H9 (cell line): Measurements from ENCODE around the gene EXOC2. TPM values are rescaled to one million over a fixed set of nuclear protein-coding genes. Genes with fewer than 3 reads are reported as not detected.

Experiments used
- DNase-seq: peaks from one replicate; pipeline ENCODE4 v3.0.0-alpha.2; 2017
- H2AFZ ChIP-seq: one replicate; pipeline ENCODE4 v1.6.1; 2013; ENCODE audit warnings: mild to moderate bottlenecking, low read length, control low read depth, moderate library complexity
- H2AK5ac ChIP-seq: 2 replicates; pipeline ENCODE4 v1.6.1; 2013; ENCODE audit warnings: low read length, control low read depth, mixed read lengths; ENCODE audit not compliant: insufficient read length
- H2BK120ac ChIP-seq: one replicate; pipeline ENCODE4 v1.6.1; 2013; ENCODE audit warnings: low read depth, mild to moderate bottlenecking, low read length, control low read depth, inconsistent platforms; ENCODE audit not compliant: poor library complexity, severe bottlenecking
- H2BK12ac ChIP-seq: 2 replicates; pipeline ENCODE4 v1.6.1; 2013; ENCODE audit warnings: low read length, control low read depth, mixed read lengths, low read depth; ENCODE audit not compliant: insufficient read length
- H2BK15ac ChIP-seq: 2 replicates; pipeline ENCODE4 v1.6.1; 2013; ENCODE audit warnings: low read depth, low read length, control low read depth
- H2BK20ac ChIP-seq: one replicate; pipeline ENCODE4 v1.6.1; 2013; ENCODE audit warnings: low read depth, mild to moderate bottlenecking, low read length, control low read depth, inconsistent platforms; ENCODE audit not compliant: poor library complexity, severe bottlenecking
- H2BK5ac ChIP-seq: 2 replicates; pipeline ENCODE4 v1.6.1; 2013; ENCODE audit warnings: low read length, control low read depth, mixed read lengths; ENCODE audit not compliant: insufficient read length
- H3K14ac ChIP-seq: 2 replicates; pipeline ENCODE4 v1.6.1; 2013; ENCODE audit warnings: low read length, control low read depth; ENCODE audit not compliant: insufficient read depth
- H3K18ac ChIP-seq: 2 replicates; pipeline ENCODE4 v1.6.1; 2013; ENCODE audit warnings: low read depth, mild to moderate bottlenecking, mixed read lengths, low read length, control low read depth; ENCODE audit not compliant: insufficient read length
- H3K23ac ChIP-seq: 2 replicates; pipeline ENCODE4 v1.6.1; 2013; ENCODE audit warnings: low read length, control low read depth, mixed read lengths, low read depth; ENCODE audit not compliant: insufficient read length
- H3K23me2 ChIP-seq: 2 replicates; pipeline ENCODE4 v1.6.1; 2013; ENCODE audit warnings: low read depth, mild to moderate bottlenecking, mixed read lengths, low read length, control low read depth; ENCODE audit not compliant: insufficient read length, poor library complexity, severe bottlenecking
- H3K27ac ChIP-seq: 2 replicates; pipeline ENCODE4 v1.5.1; 2013; ENCODE audit warnings: low read length, control low read depth, mixed read lengths, low read depth; ENCODE audit not compliant: insufficient read length
- H3K27me3 ChIP-seq: 2 replicates; pipeline ENCODE4 v1.6.1; 2013; ENCODE audit warnings: low read length, control low read depth, inconsistent platforms; ENCODE audit not compliant: insufficient read depth
- H3K4ac ChIP-seq: 2 replicates; pipeline ENCODE4 v1.6.1; 2013; ENCODE audit warnings: low read depth, mild to moderate bottlenecking, control low read depth, inconsistent platforms, low read length, moderate library complexity
- H3K4me1 ChIP-seq: 2 replicates; pipeline ENCODE4 v1.6.1; 2013; ENCODE audit warnings: low read length, control low read depth, inconsistent platforms; ENCODE audit not compliant: insufficient read depth
- H3K4me2 ChIP-seq: 2 replicates; pipeline ENCODE4 v1.6.1; 2013; ENCODE audit warnings: low read length, control low read depth, mixed read lengths; ENCODE audit not compliant: insufficient read length, insufficient read depth
- H3K56ac ChIP-seq: 2 replicates; pipeline ENCODE4 v1.6.1; 2013; ENCODE audit warnings: low read depth, mild to moderate bottlenecking, mixed read lengths, low read length, control low read depth; ENCODE audit not compliant: insufficient read length
- H3K79me1 ChIP-seq: 2 replicates; pipeline ENCODE4 v1.6.1; 2013; ENCODE audit warnings: low read depth, mild to moderate bottlenecking, moderate library complexity, low read length, control low read depth, inconsistent platforms; ENCODE audit not compliant: insufficient read depth, poor library complexity, severe bottlenecking
- H3K79me2 ChIP-seq: 2 replicates; pipeline ENCODE4 v1.6.1; 2013; ENCODE audit warnings: low read length, control low read depth, inconsistent platforms; ENCODE audit not compliant: insufficient read depth
- H3K9ac ChIP-seq: 2 replicates; pipeline ENCODE4 v1.6.1; 2013; ENCODE audit warnings: low read length, control low read depth, mixed read lengths; ENCODE audit not compliant: insufficient read length; ENCODE audit errors: extremely low read depth
- H3K9me3 ChIP-seq: one replicate; pipeline ENCODE4 v1.6.1; 2013; ENCODE audit warnings: low read depth, low read length, inconsistent platforms; ENCODE audit not compliant: control insufficient read depth
- H3T11ph ChIP-seq: one replicate; pipeline ENCODE4 v1.6.1; 2013; ENCODE audit warnings: mild to moderate bottlenecking, low read length, control low read depth, inconsistent platforms
- H4K20me1 ChIP-seq: one replicate; pipeline ENCODE4 v1.6.1; 2013; ENCODE audit not compliant: control insufficient read depth, insufficient read length, insufficient read depth
- H4K5ac ChIP-seq: 2 replicates; pipeline ENCODE4 v1.6.1; 2013; ENCODE audit warnings: low read depth, mild to moderate bottlenecking, mixed read lengths, low read length, control low read depth; ENCODE audit not compliant: insufficient read length
- H4K8ac ChIP-seq: replicated peaks from 2 replicates; pipeline ENCODE4 v1.6.1; 2013; ENCODE audit warnings: low read length, control low read depth, mixed read lengths, low read depth; ENCODE audit not compliant: insufficient read length
- H4K91ac ChIP-seq: 2 replicates; pipeline ENCODE4 v1.6.1; 2013; ENCODE audit warnings: low read depth, mild to moderate bottlenecking, moderate library complexity, mixed read lengths, low read length, control low read depth; ENCODE audit not compliant: insufficient read length
- H3K27ac Mint-ChIP-seq, 3 experiments: 2 replicates in 2 of 3; 3 replicates in 1 of 3; pipeline ENCODE4 v1.8.0; 2020 to 2021; ENCODE audit warnings: mixed read lengths in 3 of 3, mild to moderate bottlenecking in 1 of 3, moderate library complexity in 1 of 3
- H3K27me3 Mint-ChIP-seq: 2 replicates; pipeline ENCODE4 v1.8.0; 2021; ENCODE audit warnings: low read depth, mild to moderate bottlenecking, moderate library complexity, mixed read lengths
- H3K36me3 Mint-ChIP-seq, 3 experiments: 2 replicates in 2 of 3; 3 replicates in 1 of 3; pipeline ENCODE4 v1.8.0; 2020 to 2021; ENCODE audit warnings: low read depth in 3 of 3, mixed read lengths in 3 of 3; ENCODE audit not compliant: insufficient read depth in 1 of 3
- H3K4me1 Mint-ChIP-seq, 2 experiments: 2 replicates each; pipeline ENCODE4 v1.8.0; 2020; ENCODE audit warnings: mixed read lengths in 2 of 2
- H3K4me3 Mint-ChIP-seq, 2 experiments: 2 replicates in 1 of 2; 3 replicates in 1 of 2; pipeline ENCODE4 v1.8.0; 2020 to 2021; ENCODE audit warnings: mild to moderate bottlenecking in 2 of 2, mixed read lengths in 2 of 2, moderate library complexity in 1 of 2
- H3K9me3 Mint-ChIP-seq, 2 experiments: 2 replicates in 1 of 2; 3 replicates in 1 of 2; pipeline ENCODE4 v1.8.0; 2020; ENCODE audit warnings: mild to moderate bottlenecking in 2 of 2, mixed read lengths in 2 of 2, moderate library complexity in 1 of 2
- WGBS: extraction: QIAGEN DNeasy Blood & Tissue Kit; methylation state at CpG from one replicate; pipeline ENCODE4 v1.1.7; 2013; ENCODE audit warnings: missing lambda C conversion rate, low lambda C conversion rate, mixed read lengths; ENCODE audit not compliant: insufficient read length; ENCODE audit errors: extremely low coverage; 5-methylcytosine and 5-hydroxymethylcytosine counted together
- total RNA-seq: library from RNA; stranded (reverse); gene quantifications from 2 replicates; pipeline ENCODE4 v1.2.1, GENCODE V29; 2021
- TF ChIP-seq, protein P1 (sequence below): fragments of 200-600 bp; sonication (generic); conservative IDR thresholded peaks from 3 replicates; pipeline ENCODE4 v1.8.0; 2021; ENCODE audit warnings: antibody characterized with exemption, mild to moderate bottlenecking

Gene EXOC2
- total RNA-seq, 1 experiment from 2014 or later: 29.9 TPM

DNA sequence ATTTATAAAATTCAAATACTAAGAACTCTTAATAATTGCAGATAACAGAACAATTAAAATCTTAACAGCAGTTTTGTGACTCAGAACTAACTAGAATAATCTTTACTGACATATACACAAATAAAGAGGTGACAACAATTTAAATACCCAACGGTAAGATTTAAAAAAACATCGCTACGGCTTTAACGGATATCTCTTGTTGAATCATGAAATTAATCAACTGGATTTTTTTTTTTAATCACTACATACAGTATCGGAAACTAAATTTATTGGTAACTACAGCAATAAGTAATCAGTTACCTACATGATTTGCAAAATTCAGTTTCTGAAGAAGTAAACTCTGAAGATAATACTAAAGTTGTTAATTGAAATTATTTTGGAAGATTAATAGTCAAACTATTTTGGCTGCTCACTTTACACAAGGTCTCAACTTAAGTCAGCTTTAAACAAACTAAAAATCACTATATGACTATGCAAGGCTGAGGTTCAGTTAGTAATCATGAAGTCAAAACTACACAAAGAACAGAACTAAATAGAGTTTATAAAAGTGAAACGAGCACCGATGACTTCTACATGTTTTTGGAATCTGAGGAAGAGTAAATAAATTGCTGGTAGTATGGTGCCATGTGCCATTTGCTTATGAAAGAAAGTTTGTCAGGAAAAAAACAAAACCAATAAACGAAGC, 164.8 kb downstream of the EXOC2 start:
- DNase-seq: no peak
- no peak overlapping the region for H3K14ac ChIP-seq
- TF ChIP-seq, protein P1, sequence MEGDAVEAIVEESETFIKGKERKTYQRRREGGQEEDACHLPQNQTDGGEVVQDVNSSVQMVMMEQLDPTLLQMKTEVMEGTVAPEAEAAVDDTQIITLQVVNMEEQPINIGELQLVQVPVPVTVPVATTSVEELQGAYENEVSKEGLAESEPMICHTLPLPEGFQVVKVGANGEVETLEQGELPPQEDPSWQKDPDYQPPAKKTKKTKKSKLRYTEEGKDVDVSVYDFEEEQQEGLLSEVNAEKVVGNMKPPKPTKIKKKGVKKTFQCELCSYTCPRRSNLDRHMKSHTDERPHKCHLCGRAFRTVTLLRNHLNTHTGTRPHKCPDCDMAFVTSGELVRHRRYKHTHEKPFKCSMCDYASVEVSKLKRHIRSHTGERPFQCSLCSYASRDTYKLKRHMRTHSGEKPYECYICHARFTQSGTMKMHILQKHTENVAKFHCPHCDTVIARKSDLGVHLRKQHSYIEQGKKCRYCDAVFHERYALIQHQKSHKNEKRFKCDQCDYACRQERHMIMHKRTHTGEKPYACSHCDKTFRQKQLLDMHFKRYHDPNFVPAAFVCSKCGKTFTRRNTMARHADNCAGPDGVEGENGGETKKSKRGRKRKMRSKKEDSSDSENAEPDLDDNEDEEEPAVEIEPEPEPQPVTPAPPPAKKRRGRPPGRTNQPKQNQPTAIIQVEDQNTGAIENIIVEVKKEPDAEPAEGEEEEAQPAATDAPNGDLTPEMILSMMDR: no peak
- Mint-ChIP-seq H3K27ac (no peak overlapping the region), H3K4me3 (no peak overlapping the region), H3K27me3 (no peaks in the 10 kb centered on the region), H3K4me1 (no peaks in the 10 kb centered on the region), H3K9me3 (no peaks in the 10 kb centered on the region), H3K36me3 (peaks cover 13 to 21% (median 20%) of the 10 kb centered on the region in 3 experiments; a peak in 6 of 7 replicates)
- no peak overlapping the region for H2AFZ ChIP-seq
- H3K27ac ChIP-seq: no peak overlapping the region
- no peaks in the 10 kb centered on the region for H4K20me1 ChIP-seq
- H2BK15ac ChIP-seq: no peak overlapping the region
- no peak overlapping the region for H3K4ac ChIP-seq
- no peak overlapping the region for H3T11ph ChIP-seq
- H3K9me3 ChIP-seq: no peaks in the 10 kb centered on the region
- no peak overlapping the region for H3K9ac ChIP-seq
- H2BK20ac ChIP-seq: no peak overlapping the region
- H4K91ac ChIP-seq: no peak overlapping the region
- no peak overlapping the region for H2BK120ac ChIP-seq
- no peaks in the 10 kb centered on the region for H3K4me1 ChIP-seq
- no peaks in the 10 kb centered on the region for H3K79me1 ChIP-seq
- no peak overlapping the region for H4K5ac ChIP-seq
- no peak overlapping the region for H3K56ac ChIP-seq
- no peak overlapping the region for H3K23ac ChIP-seq
- no peak overlapping the region for H4K8ac ChIP-seq
- H2BK5ac ChIP-seq: no peak overlapping the region
- H3K18ac ChIP-seq: no peak overlapping the region
- H3K27me3 ChIP-seq: no peaks in the 10 kb centered on the region
- no peaks in the 10 kb centered on the region for H3K79me2 ChIP-seq
- H2BK12ac ChIP-seq: no peak overlapping the region
- no peak overlapping the region for H2AK5ac ChIP-seq
- no CpG with 5 or more reads among the region's 8 CpGs for WGBS
- no peaks in the 10 kb centered on the region for H3K23me2 ChIP-seq
- no peak overlapping the region for H3K4me2 ChIP-seq
